Cerebellar nuclear complex (tissue), 1 donor: ENCODE results near the gene MPIG6B.
"Not testable (repeated sequence)": the region's sequence is repeated elsewhere in the genome, so short reads cannot be mapped to it uniquely, and the experiment has no call there.

Source experiments
- DNase-seq, 2 experiments: peaks; one replicate each; lab custom pipeline; 2025; lab: John Stamatoyannopoulos, UW

MPIG6B gene

GRCh38 chr6:31701666-31702404 lies 21.3 kb upstream of the MPIG6B start:
- no peak for DNase-seq

GRCh38 chr6:31702405-31702818 lies 20.8 kb upstream of the MPIG6B start:
- DNase-seq = no peak

GRCh38 chr6:31702819-31703716 lies 20.1 kb upstream of the MPIG6B start, which contains the start of gene ABHD16A:
ABHD16A (minus strand) TSS chr6:31703324; CDS start chr6:31703281, 43 bp downstream.
- DNase-seq = peak; percentile 84 to 99

GRCh38 chr6:31705931-31706330 lies 17.2 kb upstream of the MPIG6B start:
- DNase-seq = no peak

GRCh38 chr6:31706599-31706998 lies 16.6 kb upstream of the MPIG6B start, which contains the start of gene LY6G6F:
LY6G6F (plus strand) TSS chr6:31706866; CDS start chr6:31706907, 41 bp downstream.
- no peak for DNase-seq

- no peak for DNase-seq
These were observed 15.5 kb upstream of the MPIG6B start for GRCh38 chr6:31707701-31708100.

- DNase-seq = no peak
These were observed 14.9 kb upstream of the MPIG6B start for GRCh38 chr6:31708224-31708623.

- not testable (repeated sequence) for DNase-seq
These were observed 14.0 kb upstream of the MPIG6B start for GRCh38 chr6:31709157-31709556.

- DNase-seq = no peak
These were observed 12.5 kb upstream of the MPIG6B start for GRCh38 chr6:31710523-31711219.

- no peak for DNase-seq
These were observed 11.9 kb upstream of the MPIG6B start for GRCh38 chr6:31711233-31711632.

- DNase-seq = no peak
These were observed 10.9 kb upstream of the MPIG6B start for GRCh38 chr6:31712296-31712695.

GRCh38 chr6:31713465-31713864 lies 9.7 kb upstream of the MPIG6B start:
- DNase-seq = no peak

GRCh38 chr6:31713991-31714684 lies 9.0 kb upstream of the MPIG6B start:
- no peak for DNase-seq

- no peak for DNase-seq
These were observed 7.9 kb upstream of the MPIG6B start, which contains the start of gene LY6G6D for GRCh38 chr6:31715022-31715958. LY6G6D (plus strand) TSS chr6:31715348; CDS start chr6:31715356, 8 bp downstream.

GRCh38 chr6:31717499-31718222 lies 5.5 kb upstream of the MPIG6B start:
- DNase-seq = no peak

- DNase-seq = no peak
These were observed 4.9 kb upstream of the MPIG6B start for GRCh38 chr6:31718265-31718664.

- DNase-seq = no peak
These were observed 4.2 kb upstream of the MPIG6B start for GRCh38 chr6:31719001-31719400.

- DNase-seq = no peak
These were observed 2.9 kb upstream of the MPIG6B start for GRCh38 chr6:31720196-31720770.

GRCh38 chr6:31721351-31722020 lies 1.7 kb upstream of the MPIG6B start, which contains the start of gene LY6G6C:
LY6G6C (minus strand) TSS chr6:31721746; CDS start chr6:31721679, 67 bp downstream.
- no peak for DNase-seq
